Left ventricle myocardium inferior (tissue), 1 donor: ENCODE measurements around the gene GAMT. TPM values are rescaled to one million over a fixed set of nuclear protein-coding genes. Genes with fewer than 3 reads are reported as not detected.

Experiments used
- DNase-seq: peaks from one replicate; pipeline ENCODE4 v3.0.0-alpha.2; 2020
- H3K27ac ChIP-seq: fragments of 200-600 bp; replicated peaks from 2 replicates; pipeline ENCODE4 v1.8.0; 2021
- H3K27me3 ChIP-seq: fragments of 200-600 bp; 2 replicates; pipeline ENCODE4 v1.8.0; 2021; ENCODE audit warnings: low read depth
- H3K36me3 ChIP-seq: fragments of 200-600 bp; 2 replicates; pipeline ENCODE4 v1.8.0; 2021
- H3K4me1 ChIP-seq: fragments of 200-600 bp; 2 replicates; pipeline ENCODE4 v1.8.0; 2021
- H3K4me3 ChIP-seq: fragments of 200-600 bp; 2 replicates; pipeline ENCODE4 v1.8.0; 2021; ENCODE audit warnings: mild to moderate bottlenecking, moderate library complexity
- H3K9me3 ChIP-seq: fragments of 200-600 bp; replicated peaks from 2 replicates; pipeline ENCODE4 v1.8.0; 2021
- CTCF ChIP-seq: fragments of 200-600 bp; IDR thresholded peaks from 2 replicates; pipeline ENCODE4 v1.8.0; 2021; ENCODE audit warnings: antibody characterized with exemption, mild to moderate bottlenecking, borderline replicate concordance
- intact Hi-C: fragments of 100-400 bp; cut with micrococcal nuclease; formaldehyde crosslinking; loops from one replicate; pipeline ENCODE4 v1.11.0; 2022
- total RNA-seq: library from RNA; stranded (reverse); fragmentation: NEBNext Ultra II Directional; extraction: Animal tissue kit (Norgen Biotek cat#: 25700); gene quantifications from one replicate; pipeline ENCODE4 v1.2.1, GENCODE V29; 2021
- donor health status: DM: no; HTN: yes; CAD: no; lungs with severe emphysema.

The GAMT gene
- total RNA-seq, 1 donor from 2014 or later = 77.0 TPM

GRCh38 chr19:1400281-1401137 is 833 bp downstream of the GAMT start:
- intact Hi-C loops = no loop called here
- Histone ChIP-seq H3K27ac (peak overlapping the region; percentile 83), H3K4me1 (peaks cover 54% of the 10 kb centered on the region), H3K36me3 (no peaks in the 10 kb centered on the region), H3K9me3 (no peaks in the 10 kb centered on the region), H3K4me3 (peak overlapping the region; percentile 80), H3K27me3 (peaks cover 8% of the 10 kb centered on the region)
- DNase-seq = peak; percentile 71
- no peak for TF ChIP-seq CTCF

GRCh38 chr19:1399745-1400144 is 1.6 kb downstream of the GAMT start:
- H3K9me3 ChIP-seq = no peaks in the 10 kb centered on the region

GRCh38 chr19:1399079-1399478 is 2.3 kb downstream of the GAMT start:
- no peak for TF ChIP-seq CTCF
- peaks cover 64% of the 10 kb centered on the region for H3K4me1 ChIP-seq
- H3K27ac ChIP-seq = no peak overlapping the region
- no peak overlapping the region for H3K4me3 ChIP-seq
- intact Hi-C loops = no loop called here
- H3K27me3 ChIP-seq = peaks cover 8% of the 10 kb centered on the region
- no peaks in the 10 kb centered on the region for H3K9me3 ChIP-seq
- H3K36me3 ChIP-seq = peaks cover 9% of the 10 kb centered on the region
- no peak for DNase-seq

More at GRCh38 chr19:1399745-1400144, 1.6 kb downstream of the GAMT start:
- H3K27me3 ChIP-seq = peaks cover 8% of the 10 kb centered on the region
- H3K36me3 ChIP-seq = peaks cover 3% of the 10 kb centered on the region
- intact Hi-C loops = no loop called here
- H3K4me1 ChIP-seq = peaks cover 61% of the 10 kb centered on the region
- no peak for TF ChIP-seq CTCF
- H3K4me3 ChIP-seq = no peak overlapping the region
- H3K27ac ChIP-seq = no peak overlapping the region
- DNase-seq = no peak

DNA sequence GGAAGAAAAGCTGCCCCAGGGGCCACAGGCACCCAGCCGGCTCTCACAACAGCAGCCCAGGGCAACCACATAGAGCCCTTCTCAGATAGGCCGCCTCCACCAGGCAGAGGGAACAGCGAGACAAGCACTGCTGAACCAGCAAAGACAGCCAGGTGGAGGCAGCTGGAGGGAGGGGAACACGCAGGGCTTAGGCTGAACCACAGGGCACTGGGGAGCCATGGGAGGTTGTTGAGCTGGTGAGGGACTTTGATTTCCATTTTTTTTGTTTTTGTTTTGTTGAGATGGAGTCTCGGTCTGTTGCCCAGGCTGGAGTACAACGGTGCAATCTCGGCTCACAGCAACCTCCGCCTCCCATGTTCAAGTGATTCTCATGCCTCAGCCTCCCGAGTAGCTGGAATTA is 3.5 kb downstream of the GAMT start:
- Histone ChIP-seq H3K27me3 (peaks cover 8% of the 10 kb centered on the region), H3K4me3 (no peak overlapping the region), H3K4me1 (peaks cover 64% of the 10 kb centered on the region), H3K36me3 (peaks cover 21% of the 10 kb centered on the region), H3K9me3 (no peaks in the 10 kb centered on the region), H3K27ac (no peak overlapping the region)
- no peak for TF ChIP-seq CTCF
- no peak for DNase-seq
- intact Hi-C loops = no loop called here

GRCh38 chr19:1396768-1397679 is 4.3 kb downstream of the GAMT start:
- DNase-seq = no peak
- peaks cover 57% of the 10 kb centered on the region for H3K4me1 ChIP-seq
- intact Hi-C loops = no loop called here

More at GRCh38 chr19:1396768-1397679, 4.3 kb downstream of the GAMT start:
- H3K27me3 ChIP-seq = peaks cover under 1% of the 10 kb centered on the region
- H3K27ac ChIP-seq = peak overlapping the region; percentile 43
- H3K36me3 ChIP-seq = peaks cover 29% of the 10 kb centered on the region
- TF ChIP-seq CTCF = no peak
- peak overlapping the region; percentile 37 for H3K4me3 ChIP-seq
- no peaks in the 10 kb centered on the region for H3K9me3 ChIP-seq
